Ovary (tissue), 3 donors: ENCODE data around the gene GNA14.

ENCODE experiments used
- EP300 ChIP-seq: sonication (generic); formaldehyde crosslinking; IDR thresholded peaks from one replicate; pipeline ENCODE4 v1.6.1; 2017; ENCODE audit warnings: antibody characterized with exemption
- POLR2A ChIP-seq: fragments of 450-650 bp; IDR thresholded peaks from one replicate; pipeline ENCODE4 v1.6.1; 2017; ENCODE audit warnings: antibody characterized with exemption, mild to moderate bottlenecking, moderate library complexity
- TF ChIP-seq, protein P1 (sequence below), 3 donors: fragments of 450-650 bp in 2 of 3; fragments of 200-600 bp in 1 of 3; IDR thresholded peaks; one replicate each; pipeline versions ENCODE4 v1.5.1 to v1.8.0; 2016 to 2022; ENCODE audit warnings: antibody characterized with exemption in 3 of 3, mild to moderate bottlenecking in 1 of 3
- donor health status: DM: no; HTN: no; CAD: no.

DNA sequence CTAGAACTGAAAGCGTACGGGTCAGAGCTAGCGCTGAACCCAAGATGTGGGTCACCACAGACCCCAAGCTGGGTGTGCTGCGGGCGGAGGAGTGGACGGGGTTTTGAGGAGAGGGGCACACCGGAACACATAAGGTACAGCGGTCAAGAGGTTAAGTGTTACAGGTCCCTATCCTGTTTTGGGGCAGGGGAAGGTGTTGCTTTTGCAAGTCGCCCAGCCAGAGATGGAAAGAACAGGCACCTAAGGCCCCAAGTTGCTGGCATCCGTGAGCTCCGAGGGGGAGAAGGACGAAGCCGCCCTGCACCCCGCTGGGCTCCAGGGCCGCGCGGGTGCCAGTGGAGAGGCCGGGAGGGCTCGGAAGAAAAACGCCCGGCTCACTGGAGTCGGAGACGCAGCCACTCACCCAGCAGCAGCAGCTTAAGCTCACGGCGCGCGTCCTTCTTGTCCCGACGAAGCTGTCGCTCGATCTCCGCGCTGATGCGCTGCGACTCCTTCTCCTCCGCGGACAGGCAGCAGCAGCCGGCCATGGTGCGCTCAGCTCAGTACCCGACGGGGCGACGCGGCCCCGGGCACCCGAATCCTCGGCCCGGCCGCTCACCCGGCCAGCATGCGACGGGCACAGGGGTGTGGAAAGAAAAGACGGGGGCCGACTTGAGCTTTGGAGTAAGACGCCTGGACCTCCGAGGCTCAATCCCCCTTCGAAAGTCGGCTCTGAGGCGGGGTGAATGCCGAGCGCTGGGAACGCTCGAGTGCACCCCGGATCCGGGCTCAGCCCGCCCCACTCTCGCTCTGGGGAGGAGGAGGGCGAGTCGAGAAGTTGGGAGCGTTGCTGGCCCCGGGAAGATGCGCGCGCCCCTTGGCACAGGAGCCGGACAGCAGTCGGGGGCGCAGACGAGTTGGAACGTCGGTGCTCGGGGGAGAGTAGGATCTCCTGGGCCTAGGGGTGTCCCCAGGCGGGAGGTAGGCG is 572 bp downstream of the GNA14 start:
- TF ChIP-seq, protein P1, sequence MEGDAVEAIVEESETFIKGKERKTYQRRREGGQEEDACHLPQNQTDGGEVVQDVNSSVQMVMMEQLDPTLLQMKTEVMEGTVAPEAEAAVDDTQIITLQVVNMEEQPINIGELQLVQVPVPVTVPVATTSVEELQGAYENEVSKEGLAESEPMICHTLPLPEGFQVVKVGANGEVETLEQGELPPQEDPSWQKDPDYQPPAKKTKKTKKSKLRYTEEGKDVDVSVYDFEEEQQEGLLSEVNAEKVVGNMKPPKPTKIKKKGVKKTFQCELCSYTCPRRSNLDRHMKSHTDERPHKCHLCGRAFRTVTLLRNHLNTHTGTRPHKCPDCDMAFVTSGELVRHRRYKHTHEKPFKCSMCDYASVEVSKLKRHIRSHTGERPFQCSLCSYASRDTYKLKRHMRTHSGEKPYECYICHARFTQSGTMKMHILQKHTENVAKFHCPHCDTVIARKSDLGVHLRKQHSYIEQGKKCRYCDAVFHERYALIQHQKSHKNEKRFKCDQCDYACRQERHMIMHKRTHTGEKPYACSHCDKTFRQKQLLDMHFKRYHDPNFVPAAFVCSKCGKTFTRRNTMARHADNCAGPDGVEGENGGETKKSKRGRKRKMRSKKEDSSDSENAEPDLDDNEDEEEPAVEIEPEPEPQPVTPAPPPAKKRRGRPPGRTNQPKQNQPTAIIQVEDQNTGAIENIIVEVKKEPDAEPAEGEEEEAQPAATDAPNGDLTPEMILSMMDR (IDR thresholded peaks at IDR 0.05), result no peak
- TF ChIP-seq POLR2A, result no peak
- no peak for TF ChIP-seq EP300
